ENCODE measurements around the gene TACR1.

The TACR1 gene

DNA sequence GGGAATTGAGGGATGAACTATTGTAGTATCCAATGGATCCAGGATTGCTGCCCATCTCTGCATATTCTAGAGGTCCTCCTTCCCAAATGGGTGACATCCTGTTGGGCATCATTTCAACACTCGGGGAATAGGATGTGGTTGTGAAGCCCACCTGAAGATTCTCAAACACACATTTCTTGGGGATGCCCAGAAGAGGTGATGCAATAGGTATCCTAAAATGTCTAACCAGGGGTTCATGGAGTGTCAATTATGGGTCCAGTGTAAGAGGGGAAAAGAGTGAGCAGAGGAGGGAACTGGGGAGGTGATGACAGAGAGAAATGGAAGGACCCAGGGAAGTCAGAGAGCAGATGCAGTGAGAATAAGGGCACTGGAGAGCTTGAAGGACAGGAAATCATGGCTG, 188.7 kb downstream of the TACR1 start:
- no peak for DNase-seq

DNA sequence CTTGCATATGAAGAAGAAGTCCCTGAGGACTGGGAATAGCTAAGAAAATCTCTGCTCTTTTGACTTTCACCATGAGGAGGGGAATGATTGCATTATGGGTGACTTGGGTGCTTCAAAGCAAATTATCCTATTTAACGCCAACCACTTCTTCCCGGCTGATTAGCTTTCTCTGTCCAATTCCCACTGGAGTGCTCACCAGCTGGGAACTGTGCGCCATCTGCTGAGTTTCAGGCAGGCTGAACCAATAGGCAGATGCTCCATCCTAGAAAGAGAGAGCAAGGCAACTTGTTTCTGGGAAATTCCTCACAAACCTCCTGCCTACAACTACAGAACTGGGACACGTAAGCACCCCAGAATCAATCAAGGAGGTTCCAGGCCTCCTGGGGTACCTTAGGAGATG, 191.5 kb downstream of the TACR1 start:
- no peak for DNase-seq

DNA sequence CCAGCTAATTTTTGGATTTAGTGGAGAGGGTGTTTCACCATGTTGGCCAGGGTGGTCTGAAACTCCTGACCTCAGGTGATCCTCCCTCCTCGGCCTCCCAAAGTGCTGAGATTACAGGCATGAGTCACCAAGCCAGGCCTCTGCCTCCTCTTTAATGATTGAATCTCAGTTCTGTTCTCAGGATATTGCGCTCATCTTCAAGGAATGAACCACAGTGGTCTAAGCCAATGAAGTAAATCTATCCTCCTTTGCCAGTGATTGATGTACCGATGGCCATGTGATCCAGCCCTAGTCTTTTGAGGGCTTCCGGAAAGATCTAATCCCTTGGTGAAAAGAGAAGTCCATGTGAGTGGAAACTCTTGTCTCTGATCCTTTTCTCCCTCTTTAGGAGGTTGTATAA, 192.3 kb downstream of the TACR1 start:
- no peak for DNase-seq

DNA sequence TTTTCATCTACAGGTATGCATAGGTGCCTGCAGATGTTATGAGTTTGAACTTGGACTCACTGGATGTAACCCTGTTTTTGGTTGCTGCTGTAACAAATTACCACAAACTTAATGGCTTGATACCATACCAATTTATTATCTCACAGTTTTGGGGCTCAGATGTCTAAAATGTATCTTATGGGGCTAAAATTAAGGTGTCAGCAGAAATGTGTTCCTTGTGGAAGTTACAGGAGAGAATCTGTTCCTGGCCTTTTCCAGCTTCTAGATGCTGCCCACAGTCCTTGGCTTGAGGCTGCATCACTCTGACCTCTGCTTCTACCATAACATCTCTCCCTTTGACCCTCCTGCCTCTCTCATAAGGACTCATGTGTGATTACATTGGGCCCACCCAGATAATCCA, 193.3 kb downstream of the TACR1 start:
- no peak for DNase-seq

DNA sequence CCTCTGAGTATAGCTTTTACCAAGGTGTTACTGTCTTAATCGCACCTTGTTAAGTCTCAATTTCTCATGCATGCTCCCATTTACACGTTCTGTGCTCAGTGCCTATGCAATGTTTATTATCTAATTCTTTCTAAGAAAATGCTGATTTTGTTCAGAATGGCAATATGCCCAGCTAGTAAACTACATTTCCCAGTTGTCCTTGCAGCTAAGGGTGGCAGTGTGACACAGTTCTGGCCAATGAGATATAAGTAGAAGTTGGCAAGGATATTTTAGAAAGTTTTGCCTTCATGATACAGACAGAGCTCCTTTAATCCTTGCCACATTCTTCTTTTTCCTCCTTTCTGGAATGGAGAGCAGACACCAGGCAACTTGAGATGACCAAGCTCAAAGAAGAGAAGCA, 195.5 kb downstream of the TACR1 start:
- DNase-seq = no peak

DNA sequence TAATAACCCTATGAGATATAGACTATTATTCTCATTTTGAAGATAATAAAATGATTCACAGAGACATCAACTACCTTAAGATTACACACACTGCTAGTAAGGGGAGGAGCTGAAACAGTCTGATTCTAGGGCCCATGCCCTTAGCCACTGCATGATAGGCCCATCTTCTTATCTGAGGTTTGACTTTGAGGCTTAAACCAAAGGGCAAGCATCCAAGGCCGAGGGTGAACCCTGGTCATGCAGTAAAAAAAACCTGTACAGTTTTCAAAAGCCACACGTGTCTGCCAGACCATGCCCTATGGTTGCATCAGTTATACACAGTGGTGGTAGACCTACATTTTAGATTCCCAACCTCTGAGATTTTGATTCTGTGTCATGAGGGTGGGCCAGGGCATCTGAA, 196.0 kb downstream of the TACR1 start:
- no peak for DNase-seq

DNA sequence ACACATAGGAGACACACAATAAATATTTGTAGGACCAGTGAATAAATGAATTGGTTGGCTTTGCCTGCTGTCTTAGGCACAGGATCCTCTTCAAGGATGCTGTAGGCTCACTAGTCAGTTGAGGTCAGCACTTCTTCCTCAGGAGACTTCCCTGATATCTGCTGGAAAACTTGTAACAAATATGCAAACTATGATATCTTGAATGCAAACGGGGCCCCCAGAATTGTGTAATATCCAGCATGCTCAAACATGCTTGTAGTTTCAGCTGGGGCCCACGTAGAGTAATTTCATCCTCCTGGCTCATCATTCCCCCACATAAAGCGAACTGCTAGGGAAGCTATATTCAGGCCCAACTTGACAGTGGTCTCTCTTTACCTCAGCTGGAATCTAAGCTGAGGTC, 197.3 kb downstream of the TACR1 start:
- no peak for DNase-seq

DNA sequence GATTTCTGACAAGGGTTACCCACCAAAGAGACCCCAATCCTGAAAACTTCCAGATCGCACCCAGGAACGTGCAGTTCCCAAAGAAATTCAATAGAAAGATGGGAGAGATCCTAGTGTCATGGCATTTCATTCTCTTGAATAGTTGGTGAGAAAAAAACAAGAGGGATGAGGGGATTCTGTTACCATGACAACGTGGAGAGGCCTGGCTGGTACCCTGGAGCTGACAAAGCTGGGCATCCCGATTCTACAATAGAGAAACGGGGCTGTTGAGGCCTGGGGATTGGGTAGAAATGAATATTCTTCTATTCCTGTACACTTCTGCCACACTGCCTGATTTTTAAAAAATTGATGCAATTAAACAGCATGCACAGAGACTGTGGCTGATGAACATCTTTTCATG, 199.9 kb downstream of the TACR1 start:
- DNase-seq = no peak
